OCI-LY7 (cell line): ENCODE results near the gene CASZ1.

Source experiments
- CTCF ChIP-seq: fragments of 200-600 bp; sonication (generic); conservative IDR thresholded peaks from 2 replicates; pipeline ENCODE4 v1.5.1; 2014; ENCODE audit warnings: mild to moderate bottlenecking, antibody characterized with exemption, low read length, moderate library complexity, mixed read lengths
- EZH2phosphoT487 ChIP-seq: fragments of 200-600 bp; sonication (generic); IDR thresholded peaks from 2 replicates; pipeline ENCODE4 v1.6.1; 2018; ENCODE audit warnings: low read depth, borderline replicate concordance, mild to moderate bottlenecking, mixed run types, antibody characterized with exemption, low read length, moderate library complexity, mixed read lengths

- TF ChIP-seq CTCF (no peak), EZH2phosphoT487 (no peak)
These were observed 135.0 kb downstream of the CASZ1 start for GRCh38 chr1:10661453-10661852.
